Tibial nerve (tissue), 4 donors: Measurements from ENCODE around the gene CALML3. TPM values are rescaled to one million over a fixed set of nuclear protein-coding genes. Genes with fewer than 3 reads are reported as not detected.

ENCODE experiments used
- DNase-seq, 2 donors: peaks; one replicate each; pipeline ENCODE4 v3.0.0-alpha.2; 2019; ENCODE audit warnings: low spot score in 2 of 2
- H3K27ac ChIP-seq, 4 donors: fragments of 200-600 bp; sonication (generic) in 3 of 4; one replicate each; pipeline ENCODE4 v1.5.1; 2017 to 2019; ENCODE audit warnings: mild to moderate bottlenecking in 1 of 4
- H3K27me3 ChIP-seq, 2 donors: fragments of 200-600 bp; sonication (generic) in 1 of 2; one replicate each; pipeline versions ENCODE4 v1.5.1 to v1.6.0; 2017 to 2019
- H3K36me3 ChIP-seq, 3 donors: fragments of 200-600 bp; sonication (generic); one replicate each; pipeline ENCODE4 v1.5.1; 2018 to 2019
- H3K4me1 ChIP-seq, 4 donors: fragments of 200-600 bp; sonication (generic) in 3 of 4; one replicate each; pipeline ENCODE4 v1.5.1; 2017 to 2019
- H3K4me3 ChIP-seq, 4 donors: fragments of 200-600 bp; sonication (generic) in 3 of 4; one replicate each; pipeline ENCODE4 v1.5.1; 2017 to 2019; ENCODE audit warnings: mild to moderate bottlenecking in 1 of 4, moderate library complexity in 1 of 4
- H3K9me3 ChIP-seq, 4 donors: fragments of 200-600 bp; sonication (generic) in 3 of 4; one replicate each; pipeline ENCODE4 v1.5.1; 2017 to 2019
- EP300 ChIP-seq, 2 donors: sonication (generic); formaldehyde crosslinking; IDR thresholded peaks; one replicate each; pipeline ENCODE4 v1.6.1; 2017; ENCODE audit warnings: antibody characterized with exemption in 2 of 2, mild to moderate bottlenecking in 1 of 2
- POLR2A ChIP-seq, 2 donors: fragments of 450-650 bp; IDR thresholded peaks; one replicate each; pipeline ENCODE4 v1.6.1; 2017; ENCODE audit warnings: antibody characterized with exemption in 2 of 2, mild to moderate bottlenecking in 2 of 2, moderate library complexity in 2 of 2
- WGBS, 2 donors: methylation state at CpG; one replicate each; pipeline ENCODE4 v1.1.5; 2018; 5-methylcytosine and 5-hydroxymethylcytosine counted together
- total RNA-seq, 4 donors: library from RNA; depleted of rRNA; stranded (reverse); fragments of >200 nt; gene quantifications; one replicate each; pipeline ENCODE4 v1.1.0, GENCODE V29; 2016
- TF ChIP-seq, protein P1 (sequence below), 5 experiments: fragments of 200-600 bp in 3 of 5; fragments of 450-650 bp in 2 of 5; sonication (generic) in 3 of 5; IDR thresholded peaks; one replicate each; pipeline ENCODE4 v1.5.1; 2016 to 2019; ENCODE audit warnings: antibody characterized with exemption in 5 of 5, mild to moderate bottlenecking in 3 of 5, moderate library complexity in 2 of 5

The CALML3 gene
- total RNA-seq, 4 donors from 2014 or later: not detected

DNA sequence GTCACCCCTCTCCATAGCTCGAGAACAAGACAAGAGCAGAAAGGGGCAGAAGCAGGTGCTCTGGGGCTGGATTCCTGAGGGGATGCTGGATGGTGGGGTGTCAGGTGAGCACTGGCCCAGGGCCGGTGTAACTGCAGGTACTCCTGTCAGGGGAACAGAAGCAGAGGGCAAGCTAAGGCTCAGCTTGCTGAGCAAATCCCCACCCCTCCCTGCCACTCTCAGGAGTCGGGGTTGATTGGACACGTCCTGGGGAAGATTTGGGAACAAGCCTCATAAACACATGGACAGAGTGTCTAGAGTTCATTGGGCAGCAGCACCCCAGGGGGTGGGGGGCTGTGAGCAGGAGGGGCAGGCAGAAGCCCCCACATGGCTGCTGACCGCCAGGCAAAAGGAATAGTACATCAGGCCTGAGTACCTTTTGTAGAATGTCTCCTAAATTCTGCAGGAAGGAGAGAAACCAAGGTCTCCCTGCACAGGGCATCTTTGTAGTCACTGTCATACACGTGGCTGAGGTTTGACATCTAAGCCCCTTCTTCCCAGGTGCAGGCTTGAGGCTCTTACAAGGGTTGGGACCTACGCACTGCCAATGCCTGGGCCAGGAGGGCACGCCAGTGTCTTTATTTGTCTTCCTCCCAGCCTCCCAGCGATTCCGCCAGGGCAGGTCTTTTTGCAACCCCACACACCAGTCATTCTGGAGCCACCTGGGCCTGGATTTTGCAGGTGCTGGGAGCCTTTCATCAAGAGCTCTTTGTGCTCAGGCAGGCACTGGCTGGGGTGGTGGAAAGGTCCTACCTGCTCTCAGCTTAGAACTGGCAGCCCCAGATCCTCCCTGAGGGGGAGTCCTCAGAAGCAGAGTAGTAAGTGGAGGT lies 2.8 kb downstream of the CALML3 start:
- no peaks in the 10 kb centered on the region for H3K4me1 ChIP-seq
- WGBS, 2 donors: 77 to 78% methylated on average over 9 to 10 of the region's 10 CpGs
- H3K4me3 ChIP-seq: no peak overlapping the region
- H3K9me3 ChIP-seq: no peaks in the 10 kb centered on the region
- H3K36me3 ChIP-seq: no peaks in the 10 kb centered on the region
- H3K27me3 ChIP-seq: no peaks in the 10 kb centered on the region
- DNase-seq: no peak
- H3K27ac ChIP-seq: no peak overlapping the region
- TF ChIP-seq POLR2A (IDR thresholded peaks at IDR 0.05): no peak
- no peak for TF ChIP-seq EP300 (IDR thresholded peaks at IDR 0.05)
- TF ChIP-seq, protein P1, sequence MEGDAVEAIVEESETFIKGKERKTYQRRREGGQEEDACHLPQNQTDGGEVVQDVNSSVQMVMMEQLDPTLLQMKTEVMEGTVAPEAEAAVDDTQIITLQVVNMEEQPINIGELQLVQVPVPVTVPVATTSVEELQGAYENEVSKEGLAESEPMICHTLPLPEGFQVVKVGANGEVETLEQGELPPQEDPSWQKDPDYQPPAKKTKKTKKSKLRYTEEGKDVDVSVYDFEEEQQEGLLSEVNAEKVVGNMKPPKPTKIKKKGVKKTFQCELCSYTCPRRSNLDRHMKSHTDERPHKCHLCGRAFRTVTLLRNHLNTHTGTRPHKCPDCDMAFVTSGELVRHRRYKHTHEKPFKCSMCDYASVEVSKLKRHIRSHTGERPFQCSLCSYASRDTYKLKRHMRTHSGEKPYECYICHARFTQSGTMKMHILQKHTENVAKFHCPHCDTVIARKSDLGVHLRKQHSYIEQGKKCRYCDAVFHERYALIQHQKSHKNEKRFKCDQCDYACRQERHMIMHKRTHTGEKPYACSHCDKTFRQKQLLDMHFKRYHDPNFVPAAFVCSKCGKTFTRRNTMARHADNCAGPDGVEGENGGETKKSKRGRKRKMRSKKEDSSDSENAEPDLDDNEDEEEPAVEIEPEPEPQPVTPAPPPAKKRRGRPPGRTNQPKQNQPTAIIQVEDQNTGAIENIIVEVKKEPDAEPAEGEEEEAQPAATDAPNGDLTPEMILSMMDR (IDR thresholded peaks at IDR 0.05): no peak

DNA sequence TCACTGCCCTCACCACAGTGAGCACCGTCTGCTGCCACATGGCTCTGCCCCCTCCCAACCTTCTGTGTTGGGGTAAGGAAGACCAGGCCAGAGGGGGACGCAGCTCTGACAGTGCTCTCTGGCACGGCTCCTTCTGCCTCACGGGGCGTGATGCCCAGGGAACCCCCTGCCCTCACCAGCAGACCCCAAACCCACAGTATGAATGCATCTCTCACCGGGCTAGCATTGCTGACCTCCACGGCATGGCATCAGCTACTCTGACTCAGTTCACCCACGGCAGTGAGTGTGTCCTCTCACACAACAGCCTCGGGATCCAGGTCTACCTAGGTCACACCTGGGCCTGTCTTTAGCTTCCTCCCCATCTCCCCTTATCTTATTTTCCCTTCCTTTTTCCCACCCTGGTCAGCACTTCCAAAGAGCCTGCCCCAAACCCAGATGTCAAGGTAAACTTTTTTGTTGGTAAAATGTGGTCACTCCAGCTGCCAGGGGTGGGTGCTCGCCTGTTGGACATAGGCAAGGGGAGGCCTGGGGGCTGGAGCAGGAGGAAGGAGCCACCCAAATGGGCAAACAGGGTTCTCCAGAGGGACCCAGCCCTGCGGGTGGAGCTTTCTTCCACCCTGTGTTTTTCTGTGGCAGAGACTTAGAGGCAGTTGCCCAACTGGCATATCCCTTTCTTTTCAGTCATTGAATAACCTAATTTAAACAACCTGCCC lies 4.4 kb downstream of the CALML3 start:
- Histone ChIP-seq H3K4me1 (peaks cover 0 to 9% (median 0%) of the 10 kb centered on the region in 4 donors), H3K27ac (no peak overlapping the region), H3K9me3 (no peaks in the 10 kb centered on the region), H3K36me3 (no peaks in the 10 kb centered on the region), H3K4me3 (no peak overlapping the region), H3K27me3 (no peaks in the 10 kb centered on the region)
- TF ChIP-seq EP300 (IDR thresholded peaks at IDR 0.05): no peak
- TF ChIP-seq, protein P1 (IDR thresholded peaks at IDR 0.05): no peak
- no peak for TF ChIP-seq POLR2A (IDR thresholded peaks at IDR 0.05)
- DNase-seq: no peak
- WGBS, 2 donors: 84 to 89% methylated on average over 11 of the region's 11 CpGs

DNA sequence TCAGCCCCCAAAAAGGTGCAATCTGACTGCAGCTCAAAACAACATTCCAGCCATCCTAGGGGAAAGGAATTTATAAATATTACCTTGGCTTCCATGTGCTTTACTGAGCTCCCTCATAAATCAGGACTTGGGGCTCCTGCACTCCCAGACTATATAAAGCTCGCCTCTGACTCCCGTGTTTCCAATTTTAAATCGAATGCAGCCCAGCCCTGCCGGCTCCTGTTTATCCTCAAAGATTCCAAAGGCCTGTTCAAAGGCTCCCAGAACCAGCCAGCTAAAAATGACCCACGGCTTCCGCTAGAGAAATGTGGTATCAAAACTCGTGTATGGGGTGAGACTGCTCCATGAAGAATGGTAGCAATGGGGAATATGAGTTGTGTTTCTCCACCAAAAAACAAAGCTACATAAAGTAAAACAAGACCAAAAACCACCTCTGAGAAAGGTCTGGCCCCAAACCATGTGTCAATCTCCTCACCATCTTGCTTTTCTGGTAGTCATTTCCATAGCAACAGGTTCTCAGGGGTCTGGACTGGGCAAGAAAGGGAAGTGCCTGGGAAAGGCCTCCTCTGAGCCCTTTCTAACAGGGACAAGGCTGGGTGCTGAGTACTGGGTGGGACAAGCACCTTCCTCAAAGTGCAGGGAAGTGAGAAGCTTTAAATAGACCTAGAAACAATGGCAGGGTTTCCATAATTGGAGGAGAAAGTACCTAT lies 5.1 kb downstream of the CALML3 start:
- H3K27ac ChIP-seq: no peak overlapping the region
- no peak overlapping the region for H3K4me3 ChIP-seq
- 77 to 84% methylated on average over 7 of the region's 7 CpGs for WGBS, 2 donors
- TF ChIP-seq EP300 (IDR thresholded peaks at IDR 0.05): no peak
- no peak for TF ChIP-seq POLR2A (IDR thresholded peaks at IDR 0.05)
- TF ChIP-seq, protein P1 (IDR thresholded peaks at IDR 0.05): no peak
- H3K9me3 ChIP-seq: no peaks in the 10 kb centered on the region
- DNase-seq: no peak
- H3K4me1 ChIP-seq: peaks cover 0 to 16% (median 0%) of the 10 kb centered on the region in 4 donors
- no peaks in the 10 kb centered on the region for H3K27me3 ChIP-seq
- H3K36me3 ChIP-seq: no peaks in the 10 kb centered on the region

DNA sequence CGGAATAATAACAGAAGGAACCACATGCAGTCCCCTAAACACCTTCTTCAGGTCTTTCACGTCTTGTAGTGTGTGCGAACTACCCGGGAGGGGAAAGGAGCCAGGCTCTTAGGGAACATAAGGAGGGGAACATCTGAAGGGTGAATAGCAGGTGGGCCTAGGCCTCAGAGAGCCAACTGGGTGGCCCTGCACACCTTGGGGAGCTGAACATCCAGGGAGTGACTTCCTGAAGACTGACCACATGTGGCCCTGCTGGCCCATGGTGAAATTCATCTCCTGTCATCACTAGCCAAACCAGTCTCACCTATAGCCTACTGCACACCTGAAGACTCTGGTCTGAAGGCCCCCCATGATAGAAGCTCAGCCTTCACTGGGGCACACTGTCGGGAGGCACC lies 5.6 kb downstream of the CALML3 start:
- Histone ChIP-seq H3K27me3 (no peaks in the 10 kb centered on the region), H3K27ac (no peak overlapping the region), H3K4me3 (no peak overlapping the region), H3K36me3 (no peaks in the 10 kb centered on the region), H3K4me1 (peaks cover 0 to 20% (median 0%) of the 10 kb centered on the region in 4 donors), H3K9me3 (no peaks in the 10 kb centered on the region)
- no peak for DNase-seq
- TF ChIP-seq EP300 (IDR thresholded peaks at IDR 0.05) (no peak), POLR2A (IDR thresholded peaks at IDR 0.05) (no peak)
- TF ChIP-seq, protein P1 (IDR thresholded peaks at IDR 0.05): no peak
- WGBS, 2 donors: 97% methylated on average over 5 of the region's 5 CpGs
